Transverse colon (tissue), 4 donors: ENCODE measurements around the gene ARHGAP42.

Source experiments
- CTCF ChIP-seq, 5 experiments: fragments of 200-600 bp in 3 of 5; fragments of 450-650 bp in 2 of 5; sonication (generic) in 3 of 5; IDR thresholded peaks; 1 replicate in 2 of 5; 2 replicates in 3 of 5; pipeline ENCODE4 v1.5.1; 2016 to 2017; ENCODE audit warnings: antibody characterized with exemption in 5 of 5, inconsistent platforms in 3 of 5, mild to moderate bottlenecking in 2 of 5, moderate library complexity in 1 of 5
- POLR2A ChIP-seq: fragments of 450-650 bp; IDR thresholded peaks from one replicate; pipeline ENCODE4 v1.6.1; 2016; ENCODE audit warnings: antibody characterized with exemption, mild to moderate bottlenecking, moderate library complexity
- POLR2AphosphoS5 ChIP-seq, 3 donors: sonication (generic); formaldehyde crosslinking; IDR thresholded peaks; one replicate each; pipeline ENCODE4 v1.6.1; 2016; ENCODE audit warnings: antibody characterized with exemption in 3 of 3

- TF ChIP-seq CTCF (IDR thresholded peaks at IDR 0.05) (no peak), POLR2A (no peak), POLR2AphosphoS5 (IDR thresholded peaks at IDR 0.05) (no peak)
Observed at GRCh38 chr11:100740440-100740839, 53.4 kb downstream of the ARHGAP42 start.
